Neural cell (in vitro differentiated cells): Measurements from ENCODE around the gene NRXN2. TPM values are rescaled to one million over a fixed set of nuclear protein-coding genes. Genes with fewer than 3 reads are reported as not detected.

Experiments
- H2AFZ ChIP-seq: fragments of 200-600, 300-800 bp; sonication (generic), shearing (Covaris generic); 2 replicates; pipeline ENCODE4 v1.6.0; 2014; ENCODE audit warnings: low read depth, mild to moderate bottlenecking, antibody characterized with exemption, low read length, moderate library complexity
- H3F3A ChIP-seq: fragments of 200-600 bp; shearing (Covaris generic); 2 replicates; pipeline ENCODE4 v1.6.1; 2016; ENCODE audit warnings: mild to moderate bottlenecking, moderate library complexity, mixed read lengths, antibody characterized with exemption, low read length; ENCODE audit not compliant: insufficient read depth, poor library complexity, severe bottlenecking
- H3K27ac ChIP-seq: fragments of 200-600, 300-800 bp; sonication (generic), shearing (Covaris generic); 2 replicates; pipeline ENCODE4 v1.5.1; 2014; ENCODE audit warnings: mild to moderate bottlenecking, low read length, moderate library complexity
- H3K27me3 ChIP-seq: fragments of 300-800, 200-600 bp; sonication (generic), shearing (Covaris generic); 2 replicates; pipeline ENCODE4 v1.6.0; 2014; ENCODE audit warnings: mild to moderate bottlenecking, low read depth, low read length, moderate library complexity; ENCODE audit not compliant: insufficient read depth
- H3K36me3 ChIP-seq: fragments of 300-800, 200-600 bp; sonication (generic), shearing (Covaris generic); 2 replicates; pipeline ENCODE4 v1.5.1; 2014; ENCODE audit warnings: mild to moderate bottlenecking, antibody characterized with exemption, low read length, moderate library complexity; ENCODE audit not compliant: insufficient read depth
- H3K4me2 ChIP-seq: fragments of 300-800, 200-600 bp; sonication (generic), shearing (Covaris generic); 2 replicates; pipeline ENCODE4 v1.6.0; 2014; ENCODE audit warnings: mild to moderate bottlenecking, low read length
- H3K4me3 ChIP-seq: fragments of 300-800, 200-600 bp; sonication (generic), shearing (Covaris generic); 2 replicates; pipeline ENCODE4 v1.5.1; 2014; ENCODE audit warnings: mild to moderate bottlenecking, low read length, moderate library complexity
- H3K79me2 ChIP-seq: fragments of 200-600 bp; shearing (Covaris generic); replicated peaks from 2 replicates; pipeline ENCODE4 v1.6.0; 2014; ENCODE audit warnings: mild to moderate bottlenecking, low read length, moderate library complexity; ENCODE audit not compliant: insufficient read depth
- H3K9ac ChIP-seq: fragments of 300-800, 200-600 bp; sonication (generic), shearing (Covaris generic); 2 replicates; pipeline ENCODE4 v1.6.1; 2016; ENCODE audit warnings: mild to moderate bottlenecking, low read length, mixed read lengths
- H3K9me2 ChIP-seq: fragments of 200-600 bp; shearing (Covaris generic); 2 replicates; pipeline ENCODE4 v1.6.1; 2016; ENCODE audit warnings: mild to moderate bottlenecking, low read length, mixed read lengths; ENCODE audit not compliant: insufficient read depth
- H3K9me3 ChIP-seq: fragments of 200-600, 300-800 bp; sonication (generic), shearing (Covaris generic); 2 replicates; pipeline ENCODE4 v1.6.1; 2016; ENCODE audit warnings: mild to moderate bottlenecking, mixed run types, low read length, moderate library complexity, mixed read lengths
- H4K20me1 ChIP-seq: fragments of 200-600 bp; shearing (Covaris generic); 2 replicates; pipeline ENCODE4 v1.6.1; 2016; ENCODE audit warnings: mild to moderate bottlenecking, mixed run types; ENCODE audit not compliant: insufficient read depth
- EP300 ChIP-seq: fragments of 450-650 bp; conservative IDR thresholded peaks from 2 replicates; pipeline ENCODE4 v1.6.1; 2014; ENCODE audit warnings: antibody characterized with exemption, mild to moderate bottlenecking, moderate library complexity; ENCODE audit not compliant: poor library complexity, severe bottlenecking
- EZH2 ChIP-seq: fragments of 200-600, 300-800 bp; shearing (Covaris generic), sonication (generic); IDR thresholded peaks from 2 replicates; pipeline ENCODE4 v1.6.1; 2014; ENCODE audit warnings: antibody characterized with exemption, low read length, borderline replicate concordance, mild to moderate bottlenecking; ENCODE audit not compliant: insufficient read depth, poor library complexity, severe bottlenecking
- MXI1 ChIP-seq: fragments of 450-650 bp; conservative IDR thresholded peaks from 2 replicates; pipeline ENCODE4 v1.6.1; 2014; ENCODE audit warnings: antibody characterized with exemption, mild to moderate bottlenecking; ENCODE audit not compliant: poor library complexity, severe bottlenecking
- POLR2AphosphoS5 ChIP-seq: IDR thresholded peaks from 2 replicates; pipeline ENCODE4 v1.6.1; 2012
- RAD21 ChIP-seq: fragments of 450-650 bp; conservative IDR thresholded peaks from 2 replicates; pipeline ENCODE4 v1.6.1; 2014; ENCODE audit warnings: antibody characterized with exemption, mild to moderate bottlenecking, moderate library complexity
- SMC3 ChIP-seq: fragments of 450-650 bp; conservative IDR thresholded peaks from 2 replicates; pipeline ENCODE4 v1.6.1; 2014; ENCODE audit warnings: antibody characterized with exemption, mild to moderate bottlenecking, moderate library complexity; ENCODE audit not compliant: poor library complexity
- TAF1 ChIP-seq: IDR thresholded peaks from 2 replicates; pipeline ENCODE4 v1.6.1; 2012; ENCODE audit warnings: low read depth
- polyA plus RNA-seq: library from polyadenylated mRNA; depleted of rRNA; stranded (reverse); fragments of >200 nt; gene quantifications from 2 replicates; pipeline ENCODE4 v1.2.3, GENCODE V29; 2014
- TF ChIP-seq, protein P1 (sequence below): fragments of 450-650 bp; IDR thresholded peaks from 2 replicates; pipeline ENCODE4 v1.5.1; 2014; ENCODE audit warnings: antibody characterized with exemption, mild to moderate bottlenecking, moderate library complexity; ENCODE audit not compliant: poor library complexity, severe bottlenecking
- TF ChIP-seq, protein P2 (sequence below): IDR thresholded peaks from 2 replicates; pipeline ENCODE4 v1.6.1; 2012; ENCODE audit warnings: borderline replicate concordance

Gene NRXN2
- polyA plus RNA-seq, 1 donor from 2014 or later, result 68.0 TPM

DNA sequence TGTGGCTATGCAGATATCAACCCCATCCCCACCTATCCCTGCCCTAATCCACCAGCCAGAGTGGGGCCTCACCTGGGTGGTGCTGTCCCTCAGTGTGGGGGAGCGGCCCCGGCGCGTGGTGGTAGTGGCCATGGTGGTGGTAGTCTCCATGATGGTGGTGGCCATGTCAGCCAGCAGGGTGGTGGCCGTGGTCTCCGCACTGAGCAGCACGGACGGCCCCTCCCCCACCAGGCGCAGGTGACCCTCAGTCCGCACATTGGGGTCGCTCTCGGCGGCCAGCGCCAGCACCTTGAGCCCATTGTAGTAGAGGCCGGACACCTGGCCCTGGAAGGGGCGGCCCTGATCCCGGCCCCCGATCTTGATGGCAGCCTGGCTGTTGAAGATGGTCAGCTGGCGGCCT is 100.3 kb downstream of the NRXN2 start:
- Histone ChIP-seq H3K9me2 (no peaks in the 10 kb centered on the region), H3K79me2 (no peaks in the 10 kb centered on the region), H3K36me3 (peaks cover 35% of the 10 kb centered on the region), H2AFZ (no peak overlapping the region), H3K9me3 (no peaks in the 10 kb centered on the region), H3K4me2 (no peak overlapping the region), H4K20me1 (no peaks in the 10 kb centered on the region), H3K27me3 (no peaks in the 10 kb centered on the region), H3K27ac (peak overlapping the region; percentile 86), H3K9ac (no peak overlapping the region), H3K4me3 (no peak overlapping the region), H3F3A (no peaks in the 10 kb centered on the region)
- TF ChIP-seq, protein P1, sequence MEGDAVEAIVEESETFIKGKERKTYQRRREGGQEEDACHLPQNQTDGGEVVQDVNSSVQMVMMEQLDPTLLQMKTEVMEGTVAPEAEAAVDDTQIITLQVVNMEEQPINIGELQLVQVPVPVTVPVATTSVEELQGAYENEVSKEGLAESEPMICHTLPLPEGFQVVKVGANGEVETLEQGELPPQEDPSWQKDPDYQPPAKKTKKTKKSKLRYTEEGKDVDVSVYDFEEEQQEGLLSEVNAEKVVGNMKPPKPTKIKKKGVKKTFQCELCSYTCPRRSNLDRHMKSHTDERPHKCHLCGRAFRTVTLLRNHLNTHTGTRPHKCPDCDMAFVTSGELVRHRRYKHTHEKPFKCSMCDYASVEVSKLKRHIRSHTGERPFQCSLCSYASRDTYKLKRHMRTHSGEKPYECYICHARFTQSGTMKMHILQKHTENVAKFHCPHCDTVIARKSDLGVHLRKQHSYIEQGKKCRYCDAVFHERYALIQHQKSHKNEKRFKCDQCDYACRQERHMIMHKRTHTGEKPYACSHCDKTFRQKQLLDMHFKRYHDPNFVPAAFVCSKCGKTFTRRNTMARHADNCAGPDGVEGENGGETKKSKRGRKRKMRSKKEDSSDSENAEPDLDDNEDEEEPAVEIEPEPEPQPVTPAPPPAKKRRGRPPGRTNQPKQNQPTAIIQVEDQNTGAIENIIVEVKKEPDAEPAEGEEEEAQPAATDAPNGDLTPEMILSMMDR, result no peak
- TF ChIP-seq MXI1 (no peak), POLR2AphosphoS5 (no peak), RAD21 (no peak), SMC3 (no peak), TAF1 (no peak), EP300 (no peak), EZH2 (no peak)
- TF ChIP-seq, protein P2, sequence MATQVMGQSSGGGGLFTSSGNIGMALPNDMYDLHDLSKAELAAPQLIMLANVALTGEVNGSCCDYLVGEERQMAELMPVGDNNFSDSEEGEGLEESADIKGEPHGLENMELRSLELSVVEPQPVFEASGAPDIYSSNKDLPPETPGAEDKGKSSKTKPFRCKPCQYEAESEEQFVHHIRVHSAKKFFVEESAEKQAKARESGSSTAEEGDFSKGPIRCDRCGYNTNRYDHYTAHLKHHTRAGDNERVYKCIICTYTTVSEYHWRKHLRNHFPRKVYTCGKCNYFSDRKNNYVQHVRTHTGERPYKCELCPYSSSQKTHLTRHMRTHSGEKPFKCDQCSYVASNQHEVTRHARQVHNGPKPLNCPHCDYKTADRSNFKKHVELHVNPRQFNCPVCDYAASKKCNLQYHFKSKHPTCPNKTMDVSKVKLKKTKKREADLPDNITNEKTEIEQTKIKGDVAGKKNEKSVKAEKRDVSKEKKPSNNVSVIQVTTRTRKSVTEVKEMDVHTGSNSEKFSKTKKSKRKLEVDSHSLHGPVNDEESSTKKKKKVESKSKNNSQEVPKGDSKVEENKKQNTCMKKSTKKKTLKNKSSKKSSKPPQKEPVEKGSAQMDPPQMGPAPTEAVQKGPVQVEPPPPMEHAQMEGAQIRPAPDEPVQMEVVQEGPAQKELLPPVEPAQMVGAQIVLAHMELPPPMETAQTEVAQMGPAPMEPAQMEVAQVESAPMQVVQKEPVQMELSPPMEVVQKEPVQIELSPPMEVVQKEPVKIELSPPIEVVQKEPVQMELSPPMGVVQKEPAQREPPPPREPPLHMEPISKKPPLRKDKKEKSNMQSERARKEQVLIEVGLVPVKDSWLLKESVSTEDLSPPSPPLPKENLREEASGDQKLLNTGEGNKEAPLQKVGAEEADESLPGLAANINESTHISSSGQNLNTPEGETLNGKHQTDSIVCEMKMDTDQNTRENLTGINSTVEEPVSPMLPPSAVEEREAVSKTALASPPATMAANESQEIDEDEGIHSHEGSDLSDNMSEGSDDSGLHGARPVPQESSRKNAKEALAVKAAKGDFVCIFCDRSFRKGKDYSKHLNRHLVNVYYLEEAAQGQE, result no peak

DNA sequence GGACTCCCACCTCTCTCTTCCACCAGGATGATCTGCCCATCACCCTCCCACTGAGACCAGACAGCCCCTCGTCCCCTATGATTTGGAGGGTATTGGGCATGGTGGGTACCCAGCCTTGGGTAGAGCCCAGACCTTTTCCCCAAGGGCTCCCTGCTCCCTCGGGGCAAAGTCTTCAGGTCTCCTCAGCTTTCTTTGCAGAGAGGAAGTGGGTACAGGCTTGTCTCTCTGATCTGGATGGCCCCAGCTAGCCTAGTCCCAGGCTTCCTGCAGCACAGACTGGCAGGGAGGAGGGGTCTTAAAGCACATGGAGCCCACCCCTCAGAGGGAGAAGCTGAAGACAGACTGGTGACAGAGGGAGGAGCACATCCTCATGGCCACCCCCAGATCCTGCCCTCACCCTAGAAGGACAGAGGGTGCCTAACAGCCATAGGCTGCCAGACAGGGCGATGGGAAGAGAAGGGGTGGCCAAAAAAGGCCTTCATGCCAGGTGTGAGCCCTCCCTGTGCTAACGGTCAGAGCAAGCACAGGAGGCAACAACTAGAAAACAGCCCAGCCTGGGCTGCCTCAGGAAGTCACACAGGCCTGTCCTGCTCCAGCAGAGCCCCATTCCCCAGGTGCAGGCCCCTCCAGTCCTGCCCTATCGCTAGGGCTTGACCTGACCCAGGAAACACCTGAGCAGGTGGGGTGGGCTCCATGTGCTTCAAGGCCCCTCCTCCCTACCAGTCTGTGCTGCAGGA is 101.5 kb downstream of the NRXN2 start:
- TF ChIP-seq MXI1 (no peak), EZH2 (no peak)
- TF ChIP-seq, protein P1, result no peak
- TF ChIP-seq, protein P2, result no peak

More for the DNA sequence above, 101.5 kb downstream of the NRXN2 start:
- Histone ChIP-seq H3K9me2 (no peaks in the 10 kb centered on the region), H3K27me3 (no peaks in the 10 kb centered on the region), H3K4me2 (peak overlapping the region; percentile 46), H3K36me3 (peaks cover 31% of the 10 kb centered on the region), H3K9ac (peak overlapping the region; percentile 58), H3K4me3 (peak overlapping the region; percentile 54), H3F3A (no peaks in the 10 kb centered on the region), H2AFZ (no peak overlapping the region), H4K20me1 (no peaks in the 10 kb centered on the region), H3K9me3 (no peaks in the 10 kb centered on the region), H3K79me2 (no peaks in the 10 kb centered on the region), H3K27ac (peak overlapping the region; percentile 86)
